GM20000 (cell line): ENCODE data around the gene LRRC8E.

Source experiments
- DNase-seq: peaks from one replicate; pipeline ENCODE4 v3.0.0; 2012; ENCODE audit warnings: low spot score
- TF ChIP-seq, protein P1 (sequence below): IDR thresholded peaks from 2 replicates; pipeline ENCODE4 v1.5.1; 2012; ENCODE audit warnings: mild to moderate bottlenecking, control low read depth; ENCODE audit errors: extremely low read depth, missing control alignments

LRRC8E gene

DNA sequence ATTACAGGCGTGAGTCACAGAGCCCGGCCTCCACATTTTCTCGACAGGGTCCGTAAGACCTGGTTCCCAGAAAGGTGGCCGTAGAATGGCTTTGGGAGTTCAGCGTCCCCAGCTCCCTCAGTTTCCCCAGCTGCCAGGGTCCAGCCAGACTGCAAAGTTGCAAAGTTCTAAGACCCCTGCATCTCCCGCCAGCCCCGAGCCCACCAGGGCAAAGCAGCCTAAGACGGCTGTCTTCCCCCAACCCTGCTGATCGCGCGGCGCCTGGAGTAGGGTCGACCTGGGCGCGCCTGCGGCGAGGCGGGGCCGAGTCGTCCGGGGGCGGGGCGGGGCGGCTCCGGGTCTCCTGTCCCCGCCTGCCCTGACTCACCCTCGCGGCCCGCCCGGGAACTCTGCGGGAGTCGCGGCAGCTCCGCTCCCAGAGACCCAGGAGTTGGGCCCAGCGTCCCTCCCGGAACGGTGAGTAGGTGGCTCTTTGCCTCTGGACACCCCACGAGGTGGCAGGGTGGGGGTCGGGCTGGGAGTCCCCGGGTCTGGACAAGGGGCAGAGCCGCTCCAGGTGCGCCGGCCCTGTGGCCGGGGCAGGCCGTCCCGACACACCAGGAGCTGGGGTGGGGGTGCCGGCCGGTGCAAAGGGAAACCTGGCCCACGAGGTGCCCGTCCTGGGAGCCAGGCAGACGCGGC lies at the start of gene LRRC8E:
TSS of gene LRRC8E (plus strand) at position 366 of the 681 bp plus-strand sequence. CDS start 7,094 bp downstream, outside the sequence.
- peak; percentile 26 for DNase-seq
- TF ChIP-seq, protein P1, sequence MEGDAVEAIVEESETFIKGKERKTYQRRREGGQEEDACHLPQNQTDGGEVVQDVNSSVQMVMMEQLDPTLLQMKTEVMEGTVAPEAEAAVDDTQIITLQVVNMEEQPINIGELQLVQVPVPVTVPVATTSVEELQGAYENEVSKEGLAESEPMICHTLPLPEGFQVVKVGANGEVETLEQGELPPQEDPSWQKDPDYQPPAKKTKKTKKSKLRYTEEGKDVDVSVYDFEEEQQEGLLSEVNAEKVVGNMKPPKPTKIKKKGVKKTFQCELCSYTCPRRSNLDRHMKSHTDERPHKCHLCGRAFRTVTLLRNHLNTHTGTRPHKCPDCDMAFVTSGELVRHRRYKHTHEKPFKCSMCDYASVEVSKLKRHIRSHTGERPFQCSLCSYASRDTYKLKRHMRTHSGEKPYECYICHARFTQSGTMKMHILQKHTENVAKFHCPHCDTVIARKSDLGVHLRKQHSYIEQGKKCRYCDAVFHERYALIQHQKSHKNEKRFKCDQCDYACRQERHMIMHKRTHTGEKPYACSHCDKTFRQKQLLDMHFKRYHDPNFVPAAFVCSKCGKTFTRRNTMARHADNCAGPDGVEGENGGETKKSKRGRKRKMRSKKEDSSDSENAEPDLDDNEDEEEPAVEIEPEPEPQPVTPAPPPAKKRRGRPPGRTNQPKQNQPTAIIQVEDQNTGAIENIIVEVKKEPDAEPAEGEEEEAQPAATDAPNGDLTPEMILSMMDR, result no peak

DNA sequence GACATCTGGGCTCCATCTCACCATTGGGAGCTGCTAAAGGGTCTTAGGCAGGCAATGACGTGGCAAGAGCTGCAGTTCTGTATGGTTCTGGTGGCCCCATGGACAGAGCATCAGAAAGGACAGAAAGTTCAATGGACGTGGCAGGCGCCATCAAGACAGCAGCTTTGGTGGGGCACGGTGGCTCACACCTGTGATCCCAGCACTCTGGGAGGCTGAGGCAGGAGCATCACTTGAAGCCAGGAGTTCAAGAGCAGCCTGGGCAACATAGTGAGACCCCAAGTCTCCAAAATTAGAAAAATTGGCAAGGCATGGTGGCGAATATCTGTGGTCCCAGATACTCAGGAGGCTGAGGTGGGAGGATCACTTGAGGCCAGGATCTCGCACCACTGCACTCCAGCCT lies 48.8 kb upstream of the LRRC8E start:
- TF ChIP-seq, protein P1, result no peak

DNA sequence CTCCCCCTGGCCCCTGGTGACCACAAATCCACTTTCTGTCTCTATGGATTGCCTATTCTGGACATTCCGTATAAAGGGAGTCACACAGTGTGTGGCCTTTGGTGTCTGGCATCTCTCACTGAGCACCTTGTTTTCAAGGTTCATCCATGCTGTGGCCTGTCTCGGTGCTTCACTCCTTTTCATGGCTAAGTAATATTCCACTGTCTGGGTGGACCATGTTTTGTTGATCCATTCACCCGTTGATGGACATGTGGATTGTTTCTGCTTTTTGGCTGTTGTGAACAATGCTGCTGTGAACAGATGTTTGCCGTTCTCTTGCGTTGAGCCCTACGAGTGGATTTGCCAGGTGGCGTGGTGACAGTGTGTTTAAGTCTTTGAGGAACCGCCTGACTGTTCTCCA lies 47.7 kb upstream of the LRRC8E start:
- TF ChIP-seq, protein P1, result no peak
- no peak for DNase-seq

More for the DNA sequence above, 48.8 kb upstream of the LRRC8E start:
- DNase-seq, result no peak

DNA sequence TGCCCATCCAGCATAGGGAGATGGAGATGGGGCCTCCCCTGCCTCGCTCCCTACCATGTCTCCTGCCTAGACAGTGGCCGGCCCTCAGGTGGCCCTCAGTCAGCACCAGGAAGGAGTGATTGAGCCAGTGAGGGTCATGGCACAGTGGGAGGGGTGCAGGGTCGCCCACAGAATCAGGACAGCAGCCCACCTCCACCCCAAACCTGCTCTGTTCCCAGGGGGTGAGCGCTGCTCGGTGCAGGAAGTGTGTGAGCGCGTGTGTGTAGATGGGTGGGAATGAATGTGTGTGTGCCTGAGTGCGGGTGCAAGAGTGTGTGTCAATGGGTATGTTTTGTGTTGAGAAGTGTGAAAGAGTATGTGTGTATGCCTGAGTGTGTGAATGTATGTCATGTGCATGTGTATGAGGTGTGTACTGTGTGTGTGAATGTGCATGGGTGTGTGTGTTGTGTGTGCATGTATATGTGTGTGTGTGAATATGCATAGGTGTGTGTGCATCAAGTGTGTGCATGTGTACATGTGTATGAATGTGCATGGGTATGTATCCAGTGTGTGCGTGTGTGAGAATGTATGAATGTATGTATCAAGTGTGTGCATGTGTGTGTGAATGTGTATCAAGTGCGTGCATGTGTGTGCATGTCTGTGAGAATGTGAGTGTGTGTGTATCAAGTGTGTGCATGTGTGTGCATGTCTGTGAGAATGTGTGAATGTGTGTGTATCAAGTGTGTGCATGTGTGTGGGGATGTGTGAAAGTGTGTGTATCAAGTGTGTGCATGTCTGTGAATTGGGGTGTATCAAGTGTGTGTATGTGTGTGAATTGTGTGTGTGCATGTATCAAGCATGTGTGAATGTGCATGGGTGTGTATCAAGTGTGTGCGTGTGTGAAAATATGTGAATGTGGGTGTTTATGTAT lies 46.3 kb upstream of the LRRC8E start:
- DNase-seq, result no peak
- TF ChIP-seq, protein P1, result no peak

DNA sequence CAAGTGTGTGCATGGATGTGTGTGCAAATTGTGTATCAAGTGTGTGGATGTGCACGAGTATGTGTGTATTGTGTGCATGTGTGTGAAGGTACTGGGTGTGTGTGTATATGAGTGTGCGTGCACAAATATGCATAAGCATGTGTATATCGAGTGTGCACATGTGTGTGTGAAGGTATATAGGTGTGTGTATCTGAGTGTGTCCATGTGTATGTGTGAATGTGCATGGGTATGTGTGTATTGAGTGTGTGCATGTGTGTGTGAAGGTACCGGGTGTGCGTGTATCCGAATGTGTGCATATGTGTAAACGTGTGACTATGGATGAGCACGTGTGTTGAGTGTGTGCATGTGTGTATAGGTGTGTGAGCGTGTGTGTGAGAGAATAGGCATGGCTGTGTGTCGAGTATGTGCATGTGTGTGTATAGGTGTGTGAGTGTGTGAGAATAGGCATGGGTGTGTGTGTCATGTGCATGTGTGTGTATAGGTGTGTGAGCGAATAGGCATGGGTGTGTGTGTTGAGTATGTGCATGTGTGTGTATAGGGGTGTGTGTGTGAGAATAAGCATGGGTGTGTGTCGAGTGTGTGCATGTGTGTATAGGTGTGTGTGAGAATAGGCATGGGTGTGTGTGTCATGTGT lies 45.5 kb upstream of the LRRC8E start:
- no peak for DNase-seq
- TF ChIP-seq, protein P1, result no peak

DNA sequence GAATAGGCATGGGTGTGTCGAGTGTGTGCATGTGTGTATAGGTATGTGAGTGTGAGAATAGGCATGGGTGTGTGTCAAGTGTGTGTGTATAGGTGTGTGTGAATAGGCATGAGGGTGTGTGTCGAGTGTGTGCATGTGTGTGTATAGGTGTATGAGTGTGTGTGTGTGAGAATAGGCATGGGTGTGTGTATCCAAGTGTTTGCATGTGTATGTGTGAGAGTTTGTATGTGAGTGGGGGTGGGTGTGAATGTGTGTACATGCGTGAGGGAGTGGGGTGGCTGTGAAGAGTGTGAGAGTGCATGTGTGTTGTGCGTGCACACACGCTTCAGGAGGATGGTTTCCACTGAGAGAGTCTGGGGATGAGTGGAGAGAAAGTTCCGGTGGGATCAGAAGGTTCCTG lies 44.8 kb upstream of the LRRC8E start:
- TF ChIP-seq, protein P1, result no peak
- no peak for DNase-seq
